Stimulated activated effector memory CD8-positive, alpha-beta T cell treated with anti-CD3 and anti-CD28 coated beads, Interleukin-12 subunit alpha, Interleukin-12 subunit beta, amount 100 ng/mL, for 72 hours (primary cell): ENCODE data around the gene HAVCR2.
A peak's percentile ranks its signal among the peaks of the same experiment; 100 is the strongest.

Experiments used
- ATAC-seq: fragments of 150-1000 bp; cut with Tn5 transposase; 2 replicates; pipeline ENCODE4 v1.10.0; 2021
- DNase-seq, 2 donors: peaks; one replicate each; pipeline ENCODE4 v3.0.0; 2021 to 2022; ENCODE audit warnings: low spot score in 2 of 2
- H3K27ac Mint-ChIP-seq: one replicate; pipeline ENCODE4 v1.8.0; 2022; ENCODE audit warnings: mild to moderate bottlenecking, mixed read lengths
- H3K36me3 Mint-ChIP-seq: one replicate; pipeline ENCODE4 v1.8.0; 2022; ENCODE audit warnings: mild to moderate bottlenecking, mixed read lengths
- H3K4me1 Mint-ChIP-seq: one replicate; pipeline ENCODE4 v1.8.0; 2022; ENCODE audit warnings: mixed read lengths
- H3K4me3 Mint-ChIP-seq: one replicate; pipeline ENCODE4 v1.8.0; 2022; ENCODE audit warnings: mild to moderate bottlenecking, mixed read lengths
- H3K9me3 Mint-ChIP-seq: one replicate; pipeline ENCODE4 v1.8.0; 2022; ENCODE audit warnings: mixed read lengths

Gene HAVCR2

GRCh38 chr5:157115012-157115411 lies 6.2 kb upstream of the HAVCR2 start:
- Mint-ChIP-seq H3K9me3 (no peaks in the 10 kb centered on the region), H3K4me1 (peaks cover 28% of the 10 kb centered on the region), H3K27ac (no peak overlapping the region), H3K36me3 (peaks cover under 1% of the 10 kb centered on the region), H3K4me3 (no peak overlapping the region)
- DNase-seq (no peak), ATAC-seq (peak; percentile 75)

- Mint-ChIP-seq H3K4me1 (peaks cover 45% of the 10 kb centered on the region), H3K36me3 (peaks cover 10% of the 10 kb centered on the region), H3K4me3 (no peak overlapping the region), H3K27ac (no peak overlapping the region), H3K9me3 (no peaks in the 10 kb centered on the region)
- DNase-seq (no peak), ATAC-seq (no peak)
Observed at GRCh38 chr5:157113002-157113401, 4.2 kb upstream of the HAVCR2 start.

- H3K36me3 Mint-ChIP-seq: peaks cover 39% of the 10 kb centered on the region
- ATAC-seq: peak; percentile 66
- peaks cover 44% of the 10 kb centered on the region for H3K4me1 Mint-ChIP-seq
- no peaks in the 10 kb centered on the region for H3K9me3 Mint-ChIP-seq
- H3K4me3 Mint-ChIP-seq: peak overlapping the region; percentile 82
- H3K27ac Mint-ChIP-seq: peak overlapping the region; percentile 95
- DNase-seq: peak in 1 of 2 donors; percentile 60
Observed at GRCh38 chr5:157109744-157110143, 900 bp upstream of the HAVCR2 start.

GRCh38 chr5:157107508-157107907 lies 1.3 kb downstream of the HAVCR2 start:
- H3K27ac Mint-ChIP-seq: peak overlapping the region; percentile 95
- ATAC-seq: no peak
- H3K9me3 Mint-ChIP-seq: no peaks in the 10 kb centered on the region
- H3K4me3 Mint-ChIP-seq: peak overlapping the region; percentile 82
- H3K4me1 Mint-ChIP-seq: peaks cover 45% of the 10 kb centered on the region
- no peak for DNase-seq
- H3K36me3 Mint-ChIP-seq: peaks cover 61% of the 10 kb centered on the region

GRCh38 chr5:157106630-157107461 lies 2.0 kb downstream of the HAVCR2 start:
- Mint-ChIP-seq H3K4me1 (peaks cover 45% of the 10 kb centered on the region), H3K36me3 (peaks cover 68% of the 10 kb centered on the region), H3K4me3 (peak overlapping the region; percentile 82), H3K9me3 (no peaks in the 10 kb centered on the region), H3K27ac (peak overlapping the region; percentile 95)
- peak; percentile 24 to 69 for DNase-seq
- ATAC-seq: peak; percentile 62

GRCh38 chr5:157100140-157100679 lies 8.6 kb downstream of the HAVCR2 start:
- Mint-ChIP-seq H3K4me1 (peaks cover 31% of the 10 kb centered on the region), H3K4me3 (peak overlapping the region; percentile 29), H3K36me3 (peaks cover 100% of the 10 kb centered on the region), H3K9me3 (no peaks in the 10 kb centered on the region), H3K27ac (peak overlapping the region; percentile 60)
- peak in 1 of 2 donors; percentile 68 for DNase-seq
- peak; percentile 97 for ATAC-seq

GRCh38 chr5:157088342-157088990 lies 20.4 kb downstream of the HAVCR2 start:
- no peaks in the 10 kb centered on the region for H3K4me1 Mint-ChIP-seq
- H3K4me3 Mint-ChIP-seq: no peak overlapping the region
- H3K27ac Mint-ChIP-seq: peak overlapping the region; percentile 72
- no peaks in the 10 kb centered on the region for H3K9me3 Mint-ChIP-seq
- H3K36me3 Mint-ChIP-seq: peaks cover 94% of the 10 kb centered on the region
- no peak for ATAC-seq
- no peak for DNase-seq

- ATAC-seq (no peak), DNase-seq (no peak)
- Mint-ChIP-seq H3K4me3 (no peak overlapping the region), H3K27ac (no peak overlapping the region), H3K4me1 (no peaks in the 10 kb centered on the region), H3K9me3 (no peaks in the 10 kb centered on the region), H3K36me3 (peaks cover 91% of the 10 kb centered on the region)
Observed at GRCh38 chr5:157086751-157087359, 22.0 kb downstream of the HAVCR2 start.

GRCh38 chr5:157085930-157086329 lies 22.9 kb downstream of the HAVCR2 start:
- ATAC-seq (no peak), DNase-seq (no peak)
- no peak overlapping the region for H3K4me3 Mint-ChIP-seq
- H3K9me3 Mint-ChIP-seq: no peaks in the 10 kb centered on the region
- H3K36me3 Mint-ChIP-seq: peaks cover 89% of the 10 kb centered on the region
- no peak overlapping the region for H3K27ac Mint-ChIP-seq
- H3K4me1 Mint-ChIP-seq: no peaks in the 10 kb centered on the region

GRCh38 chr5:157080286-157080685 lies 28.6 kb downstream of the HAVCR2 start:
- DNase-seq (no peak), ATAC-seq (no peak)
- no peak overlapping the region for H3K4me3 Mint-ChIP-seq
- no peaks in the 10 kb centered on the region for H3K9me3 Mint-ChIP-seq
- no peak overlapping the region for H3K27ac Mint-ChIP-seq
- peaks cover 6% of the 10 kb centered on the region for H3K4me1 Mint-ChIP-seq
- H3K36me3 Mint-ChIP-seq: peaks cover 37% of the 10 kb centered on the region

GRCh38 chr5:157076558-157076957 lies 32.3 kb downstream of the HAVCR2 start:
- DNase-seq (no peak), ATAC-seq (peak; percentile 82)
- peaks cover 11% of the 10 kb centered on the region for H3K36me3 Mint-ChIP-seq
- H3K27ac Mint-ChIP-seq: no peak overlapping the region
- no peak overlapping the region for H3K4me3 Mint-ChIP-seq
- no peaks in the 10 kb centered on the region for H3K9me3 Mint-ChIP-seq
- H3K4me1 Mint-ChIP-seq: peaks cover 34% of the 10 kb centered on the region

GRCh38 chr5:157072508-157072907 lies 36.3 kb downstream of the HAVCR2 start:
- Mint-ChIP-seq H3K4me3 (no peak overlapping the region), H3K36me3 (no peaks in the 10 kb centered on the region), H3K27ac (no peak overlapping the region), H3K9me3 (no peaks in the 10 kb centered on the region), H3K4me1 (peaks cover 34% of the 10 kb centered on the region)
- DNase-seq (peak in 1 of 2 donors; percentile 49), ATAC-seq (peak; percentile 81)

- ATAC-seq: no peak
- H3K36me3 Mint-ChIP-seq: no peaks in the 10 kb centered on the region
- no peak overlapping the region for H3K27ac Mint-ChIP-seq
- H3K4me1 Mint-ChIP-seq: peaks cover 24% of the 10 kb centered on the region
- H3K4me3 Mint-ChIP-seq: no peak overlapping the region
- DNase-seq: no peak
- H3K9me3 Mint-ChIP-seq: no peaks in the 10 kb centered on the region
Observed at GRCh38 chr5:157069949-157070348, 38.9 kb downstream of the HAVCR2 start.

GRCh38 chr5:157068785-157069184 lies 40.1 kb downstream of the HAVCR2 start:
- peaks cover 16% of the 10 kb centered on the region for H3K4me1 Mint-ChIP-seq
- no peak for ATAC-seq

GRCh38 chr5:157068339-157068738 lies 40.5 kb downstream of the HAVCR2 start:
- Mint-ChIP-seq H3K4me1 (peaks cover 11% of the 10 kb centered on the region), H3K36me3 (no peaks in the 10 kb centered on the region), H3K27ac (no peak overlapping the region), H3K9me3 (no peaks in the 10 kb centered on the region), H3K4me3 (no peak overlapping the region)
- ATAC-seq (no peak), DNase-seq (no peak)

More at GRCh38 chr5:157068785-157069184, 40.1 kb downstream of the HAVCR2 start:
- DNase-seq: no peak
- Mint-ChIP-seq H3K4me3 (no peak overlapping the region), H3K27ac (no peak overlapping the region), H3K36me3 (no peaks in the 10 kb centered on the region), H3K9me3 (no peaks in the 10 kb centered on the region)
